HG03064 (cell line): Measurements from ENCODE around the gene ZG16.
"Not testable (repeated sequence)": the region's sequence is repeated elsewhere in the genome, so short reads cannot be mapped to it uniquely, and the experiment has no call there.

Source experiments
- ATAC-seq: cut with Tn5 transposase; IDR thresholded peaks from one replicate; pipeline ENCODE4 v1.9.1; 2021; ENCODE audit warnings: low read depth; ENCODE audit not compliant: unreplicated experiment

ZG16 gene

GRCh38 chr16:29747947-29748759, 29.9 kb upstream of the ZG16 start:
- no peak for ATAC-seq

- ATAC-seq: not testable (repeated sequence)
Measured at GRCh38 chr16:29748760-29749149, 29.3 kb upstream of the ZG16 start.

GRCh38 chr16:29753516-29753915, 24.5 kb upstream of the ZG16 start:
- no peak for ATAC-seq

DNA sequence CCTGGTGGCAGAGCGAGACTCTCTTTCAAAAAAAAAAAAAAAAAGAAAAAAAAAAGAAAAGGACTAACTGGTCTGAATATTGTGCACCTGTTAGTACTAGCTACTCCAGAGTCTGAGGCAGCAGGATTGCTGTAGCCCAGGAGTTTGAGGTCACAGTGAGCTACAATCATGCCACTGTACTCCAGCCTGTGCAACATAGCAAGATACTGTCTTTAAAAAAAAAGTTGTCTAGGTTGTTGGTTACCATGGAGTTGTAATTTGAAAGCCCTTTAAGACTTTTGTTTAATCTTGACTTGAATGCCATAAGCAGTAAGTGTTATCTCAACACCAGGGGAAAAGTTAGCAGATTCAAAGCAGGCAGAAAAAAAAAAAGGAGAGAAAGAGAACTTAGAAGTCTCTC, 21.4 kb upstream of the ZG16 start:
- ATAC-seq: no peak

- not testable (repeated sequence) for ATAC-seq
Measured at GRCh38 chr16:29757086-29757485, 21.0 kb upstream of the ZG16 start.

GRCh38 chr16:29757950-29758466, 20.0 kb upstream of the ZG16 start:
- ATAC-seq: no peak

- ATAC-seq: no peak
Measured at GRCh38 chr16:29760567-29761279, 17.3 kb upstream of the ZG16 start.

DNA sequence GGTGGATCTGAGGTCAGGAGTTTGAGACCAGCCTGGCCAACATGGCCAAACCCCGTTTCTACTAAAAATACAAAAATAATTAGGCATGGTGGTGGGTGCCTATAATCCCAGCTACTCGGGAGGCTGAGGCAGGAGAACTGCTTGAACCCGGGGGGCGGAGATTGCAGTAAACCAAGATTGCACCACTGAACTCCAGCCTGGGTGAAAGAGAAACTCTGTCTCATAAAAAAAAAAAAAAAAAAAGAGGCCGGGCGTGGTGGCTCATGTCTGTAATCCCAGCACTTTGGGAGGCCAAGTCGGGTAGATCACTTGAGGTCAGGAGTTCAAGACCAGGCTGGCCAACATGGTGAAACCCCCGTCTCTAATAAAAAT, 16.8 kb upstream of the ZG16 start:
- not testable (repeated sequence) for ATAC-seq

GRCh38 chr16:29761882-29762281, 16.2 kb upstream of the ZG16 start:
- no peak for ATAC-seq

GRCh38 chr16:29763326-29763725, 14.7 kb upstream of the ZG16 start:
- no peak for ATAC-seq

DNA sequence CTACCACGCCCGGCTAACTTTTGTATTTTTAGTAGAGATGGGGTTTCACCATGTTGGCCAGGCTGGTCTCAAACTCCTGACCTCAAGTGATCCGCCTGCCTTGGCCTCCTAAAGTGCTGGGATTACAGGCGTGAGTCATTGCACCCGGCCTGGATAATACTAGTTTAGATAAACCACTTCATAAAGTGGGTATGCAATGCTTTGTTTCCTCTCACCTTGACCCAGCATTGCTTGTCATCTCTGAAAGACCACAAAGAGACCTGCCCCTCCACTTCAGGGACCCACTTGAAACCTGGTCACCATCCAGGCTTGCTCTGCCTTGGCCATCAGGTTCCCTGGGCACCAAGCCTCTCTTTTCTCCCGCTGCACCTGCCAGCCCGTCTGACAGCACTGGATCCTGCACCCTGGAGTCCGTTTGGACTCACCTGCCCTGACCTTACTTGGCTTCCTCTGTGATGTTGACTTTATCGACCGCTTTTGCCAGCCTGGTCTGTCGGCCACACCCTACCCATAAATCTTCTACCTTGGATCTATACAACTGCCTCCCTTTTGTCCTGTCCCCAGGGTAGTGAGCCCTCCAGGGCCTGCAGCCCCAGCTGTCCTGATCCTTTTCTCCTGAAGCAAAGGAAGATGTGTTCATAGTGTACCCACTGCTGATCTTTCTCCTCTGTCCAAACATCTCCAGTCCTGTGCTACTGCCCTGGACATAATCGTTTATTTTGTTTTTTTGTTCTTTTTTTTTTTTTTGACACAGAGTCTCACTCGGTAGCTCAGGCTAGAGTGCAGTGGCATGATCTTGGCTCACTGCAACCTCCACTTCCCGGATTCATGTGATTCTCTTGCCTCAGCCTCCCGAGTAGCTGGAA, 12.7 kb upstream of the ZG16 start:
- ATAC-seq: no peak

GRCh38 chr16:29766571-29766970, 11.5 kb upstream of the ZG16 start:
- ATAC-seq: no peak

- no peak for ATAC-seq
Measured at GRCh38 chr16:29767062-29767461, 11.0 kb upstream of the ZG16 start.

- ATAC-seq: no peak
Measured at GRCh38 chr16:29769507-29769906, 8.5 kb upstream of the ZG16 start.

DNA sequence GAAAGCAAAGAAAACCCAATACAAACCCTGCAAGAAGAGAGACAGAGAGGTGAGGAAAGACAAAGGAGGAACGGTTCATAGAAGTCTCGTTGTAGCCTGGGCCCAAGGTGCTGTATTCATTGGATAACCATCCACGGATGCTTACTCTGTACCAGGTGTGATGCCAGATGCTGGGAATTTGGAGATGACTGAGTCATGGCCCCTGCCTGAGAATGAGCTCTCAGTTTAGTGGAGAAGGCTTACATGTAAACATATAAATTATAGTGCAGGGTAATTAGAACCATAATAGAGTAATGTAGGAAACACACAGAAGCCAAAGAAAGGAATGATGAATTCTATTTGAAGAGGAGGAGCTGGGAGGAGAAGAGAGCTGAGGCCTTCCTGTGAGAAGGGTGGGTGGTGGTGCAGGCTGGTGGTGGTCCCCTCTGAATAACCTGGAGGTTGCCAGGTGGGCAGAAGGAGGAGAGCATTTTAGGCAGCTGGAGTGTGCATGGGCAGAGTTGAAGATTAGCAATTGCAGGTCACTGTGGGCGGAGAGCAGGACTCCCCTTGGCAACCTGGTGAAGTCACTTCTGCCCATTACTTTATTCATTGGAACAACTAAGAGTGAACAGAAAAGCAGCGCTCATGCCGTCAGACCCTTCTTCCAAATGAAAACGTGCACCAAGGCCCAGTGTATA, 7.7 kb upstream of the ZG16 start:
- no peak for ATAC-seq

- ATAC-seq: not testable (repeated sequence)
Measured at GRCh38 chr16:29772330-29772729, 5.7 kb upstream of the ZG16 start.

DNA sequence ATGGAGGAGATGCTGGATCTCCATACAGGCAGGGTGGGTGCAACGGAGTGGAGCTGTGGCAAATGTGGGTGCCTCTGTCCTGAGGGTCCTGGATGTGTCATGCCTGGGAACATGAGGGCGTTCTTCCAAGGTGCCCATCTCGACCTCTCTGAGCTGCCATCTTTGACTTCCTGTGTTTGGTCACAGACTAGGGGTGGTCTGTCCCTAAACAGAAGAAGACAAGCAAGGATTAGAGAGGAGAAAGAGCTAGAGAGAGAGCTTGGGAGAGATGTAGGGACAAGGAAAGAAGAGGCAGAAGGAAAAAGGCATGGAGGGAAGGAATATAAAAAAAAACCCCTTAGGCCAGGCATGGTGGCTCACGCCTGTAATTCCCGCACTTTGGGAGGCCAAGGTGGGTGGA, 3.3 kb upstream of the ZG16 start:
- no peak for ATAC-seq

GRCh38 chr16:29775742-29776408, 2.2 kb upstream of the ZG16 start:
- no peak for ATAC-seq

DNA sequence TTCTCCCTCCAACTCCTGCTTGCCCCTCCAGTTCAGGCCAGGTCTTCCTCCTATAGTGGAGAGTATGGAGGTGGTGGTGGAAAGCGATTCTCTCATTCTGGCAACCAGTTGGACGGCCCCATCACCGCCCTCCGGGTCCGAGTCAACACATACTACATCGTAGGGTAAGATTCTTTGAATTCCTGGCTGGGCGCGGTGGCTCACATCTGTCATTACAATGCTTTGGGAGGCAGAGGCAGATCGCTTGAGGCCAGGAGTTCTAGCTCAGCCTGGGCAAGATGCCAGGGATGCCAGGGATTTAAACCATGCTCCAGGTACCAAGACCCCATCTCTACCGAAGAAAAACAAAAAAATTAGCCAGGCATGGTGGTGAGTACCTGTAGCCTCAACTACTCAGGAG, 1.4 kb downstream of the ZG16 start:
- no peak for ATAC-seq
